Measurements from ENCODE around the gene CEP135.

DNA sequence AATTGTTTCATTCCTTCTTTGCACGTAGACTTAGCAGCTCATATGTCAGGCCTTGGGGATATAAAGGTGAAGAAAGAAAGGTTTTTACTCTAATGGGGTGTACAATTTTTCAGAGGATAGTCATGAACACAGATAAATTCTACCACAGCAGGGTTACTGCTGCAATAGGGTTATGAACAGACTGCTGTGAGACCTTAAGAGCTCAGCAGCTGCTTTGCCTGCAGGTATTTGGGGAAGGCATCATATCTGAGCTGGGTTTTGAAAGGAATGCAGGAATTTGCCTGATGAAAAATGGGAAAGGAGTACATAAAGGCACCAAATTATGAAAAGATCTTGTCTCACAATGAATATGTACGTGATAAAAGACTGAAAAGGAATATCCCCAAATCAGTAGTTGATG is 128.9 kb downstream of the CEP135 start:
- TF ChIP-seq BACH2 (CRISPR knock-in tag; IDR thresholded peaks at IDR 0.05; ENCODE audit: borderline replicate concordance) (no peak), ISL1 (CRISPR knock-in tag; IDR thresholded peaks at IDR 0.05) (no peak), CSDC2 (CRISPR knock-in tag; IDR thresholded peaks at IDR 0.05) (no peak), RARB (CRISPR knock-in tag; IDR thresholded peaks at IDR 0.05) (no peak), TOX (CRISPR knock-in tag; IDR thresholded peaks at IDR 0.05; ENCODE audit: borderline replicate concordance) (no peak), ZFP30 (CRISPR knock-in tag; IDR thresholded peaks at IDR 0.05) (no peak), ZFP3 (CRISPR knock-in tag; IDR thresholded peaks at IDR 0.05) (no peak), SNAI2 (CRISPR knock-in tag; IDR thresholded peaks at IDR 0.05) (no peak), ARNTL (CRISPR knock-in tag; IDR thresholded peaks at IDR 0.05; ENCODE audit: borderline replicate concordance, low read depth) (no peak)
- TF ChIP-seq, protein P1, sequence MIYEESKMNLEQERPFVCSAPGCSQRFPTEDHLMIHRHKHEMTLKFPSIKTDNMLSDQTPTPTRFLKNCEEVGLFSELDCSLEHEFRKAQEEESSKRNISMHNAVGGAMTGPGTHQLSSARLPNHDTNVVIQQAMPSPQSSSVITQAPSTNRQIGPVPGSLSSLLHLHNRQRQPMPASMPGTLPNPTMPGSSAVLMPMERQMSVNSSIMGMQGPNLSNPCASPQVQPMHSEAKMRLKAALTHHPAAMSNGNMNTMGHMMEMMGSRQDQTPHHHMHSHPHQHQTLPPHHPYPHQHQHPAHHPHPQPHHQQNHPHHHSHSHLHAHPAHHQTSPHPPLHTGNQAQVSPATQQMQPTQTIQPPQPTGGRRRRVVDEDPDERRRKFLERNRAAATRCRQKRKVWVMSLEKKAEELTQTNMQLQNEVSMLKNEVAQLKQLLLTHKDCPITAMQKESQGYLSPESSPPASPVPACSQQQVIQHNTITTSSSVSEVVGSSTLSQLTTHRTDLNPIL (CRISPR knock-in tag; IDR thresholded peaks at IDR 0.05; ENCODE audit: low read depth): no peak
- TF ChIP-seq, protein P2, sequence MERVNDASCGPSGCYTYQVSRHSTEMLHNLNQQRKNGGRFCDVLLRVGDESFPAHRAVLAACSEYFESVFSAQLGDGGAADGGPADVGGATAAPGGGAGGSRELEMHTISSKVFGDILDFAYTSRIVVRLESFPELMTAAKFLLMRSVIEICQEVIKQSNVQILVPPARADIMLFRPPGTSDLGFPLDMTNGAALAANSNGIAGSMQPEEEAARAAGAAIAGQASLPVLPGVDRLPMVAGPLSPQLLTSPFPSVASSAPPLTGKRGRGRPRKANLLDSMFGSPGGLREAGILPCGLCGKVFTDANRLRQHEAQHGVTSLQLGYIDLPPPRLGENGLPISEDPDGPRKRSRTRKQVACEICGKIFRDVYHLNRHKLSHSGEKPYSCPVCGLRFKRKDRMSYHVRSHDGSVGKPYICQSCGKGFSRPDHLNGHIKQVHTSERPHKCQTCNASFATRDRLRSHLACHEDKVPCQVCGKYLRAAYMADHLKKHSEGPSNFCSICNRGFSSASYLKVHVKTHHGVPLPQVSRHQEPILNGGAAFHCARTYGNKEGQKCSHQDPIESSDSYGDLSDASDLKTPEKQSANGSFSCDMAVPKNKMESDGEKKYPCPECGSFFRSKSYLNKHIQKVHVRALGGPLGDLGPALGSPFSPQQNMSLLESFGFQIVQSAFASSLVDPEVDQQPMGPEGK (CRISPR knock-in tag; IDR thresholded peaks at IDR 0.05; ENCODE audit: borderline replicate concordance): no peak
- TF ChIP-seq, protein P3, sequence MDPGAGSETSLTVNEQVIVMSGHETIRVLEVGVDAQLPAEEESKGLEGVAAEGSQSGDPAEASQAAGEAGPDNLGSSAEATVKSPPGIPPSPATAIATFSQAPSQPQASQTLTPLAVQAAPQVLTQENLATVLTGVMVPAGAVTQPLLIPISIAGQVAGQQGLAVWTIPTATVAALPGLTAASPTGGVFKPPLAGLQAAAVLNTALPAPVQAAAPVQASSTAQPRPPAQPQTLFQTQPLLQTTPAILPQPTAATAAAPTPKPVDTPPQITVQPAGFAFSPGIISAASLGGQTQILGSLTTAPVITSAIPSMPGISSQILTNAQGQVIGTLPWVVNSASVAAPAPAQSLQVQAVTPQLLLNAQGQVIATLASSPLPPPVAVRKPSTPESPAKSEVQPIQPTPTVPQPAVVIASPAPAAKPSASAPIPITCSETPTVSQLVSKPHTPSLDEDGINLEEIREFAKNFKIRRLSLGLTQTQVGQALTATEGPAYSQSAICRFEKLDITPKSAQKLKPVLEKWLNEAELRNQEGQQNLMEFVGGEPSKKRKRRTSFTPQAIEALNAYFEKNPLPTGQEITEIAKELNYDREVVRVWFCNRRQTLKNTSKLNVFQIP (CRISPR knock-in tag; IDR thresholded peaks at IDR 0.05; ENCODE audit: borderline replicate concordance, low read depth): no peak

Data from SK-N-SH treated with all-trans-retinoic acid at 6 μM for 48 hours (cell line).